K562 (cell line): Measurements from ENCODE around the gene GPC2. TPM values are rescaled to one million over a fixed set of nuclear protein-coding genes. Genes with fewer than 3 reads are reported as not detected.
A peak's percentile ranks its signal among the peaks of the same experiment; 100 is the strongest.

Source experiments
- ARHGAP35 ChIP-seq: fragments of 450-650 bp; IDR thresholded peaks from 2 replicates; pipeline ENCODE4 v1.6.1; 2018; ENCODE audit not compliant: partially characterized antibody
- CBFA2T3 ChIP-seq: fragments of 450-650 bp; IDR thresholded peaks from 2 replicates; pipeline ENCODE4 v1.6.1; 2017
- DEAF1 ChIP-seq: fragments of 450-650 bp; formaldehyde crosslinking; IDR thresholded peaks from 2 replicates; pipeline ENCODE4 v1.4.0; 2020; ENCODE audit warnings: mild to moderate bottlenecking, moderate library complexity
- GMEB1 ChIP-seq: fragments of 250-450 bp; sonication (Bioruptor Pico); IDR thresholded peaks from 2 replicates; pipeline ENCODE4 v1.4.0; 2020; ENCODE audit warnings: mild to moderate bottlenecking
- HOXB6 ChIP-seq: fragments of 250-450 bp; sonication (Bioruptor Pico); IDR thresholded peaks from 2 replicates; pipeline ENCODE4 v1.5.1; 2022; ENCODE audit warnings: mild to moderate bottlenecking, borderline replicate concordance
- IRF9 ChIP-seq: fragments of 450-650 bp; IDR thresholded peaks from 2 replicates; pipeline ENCODE4 v1.6.1; 2016; ENCODE audit warnings: missing biosample characterization, missing genetic modification characterization
- KHSRP ChIP-seq: fragments of 450-650 bp; IDR thresholded peaks from 2 replicates; pipeline ENCODE4 v1.6.1; 2017
- MEF2D ChIP-seq: conservative IDR thresholded peaks from 2 replicates; pipeline ENCODE4 v1.6.1; 2016; ENCODE audit warnings: low read depth, missing genetic modification characterization, missing compliant biosample characterization
- MTF1 ChIP-seq: fragments of 250-450 bp; sonication (Bioruptor Pico); IDR thresholded peaks from 2 replicates; pipeline ENCODE4 v1.9.0; 2021; ENCODE audit warnings: moderate library complexity, mild to moderate bottlenecking, inconsistent platforms, borderline replicate concordance
- PYGO2 ChIP-seq: fragments of 450-650 bp; IDR thresholded peaks from 2 replicates; pipeline ENCODE4 v1.6.1; 2016; ENCODE audit warnings: mild to moderate bottlenecking, missing genetic modification characterization, moderate library complexity, missing compliant biosample characterization
- REST ChIP-seq, 2 experiments: fragments of 450-650 bp; formaldehyde crosslinking in 1 of 2; IDR thresholded peaks; 2 replicates each; pipeline versions ENCODE4 v1.4.0 to v1.6.1; 2014 to 2020; ENCODE audit warnings: mild to moderate bottlenecking in 2 of 2, borderline replicate concordance in 1 of 2, low read depth in 1 of 2
- STAT5B ChIP-seq: fragments of 250-450 bp; sonication (Bioruptor Pico); IDR thresholded peaks from 2 replicates; pipeline ENCODE4 v1.8.0; 2021; ENCODE audit warnings: mild to moderate bottlenecking, inconsistent platforms
- ZBTB1 ChIP-seq: sonication (generic); formaldehyde crosslinking; IDR thresholded peaks from 2 replicates; pipeline ENCODE4 v1.8.1; 2023; ENCODE audit warnings: missing genetic modification reagents, low read depth, mild to moderate bottlenecking, borderline replicate concordance
- ZNF586 ChIP-seq: fragments of 450-650 bp; formaldehyde crosslinking; conservative IDR thresholded peaks from 2 replicates; pipeline ENCODE4 v1.4.0; 2020; ENCODE audit warnings: mild to moderate bottlenecking, moderate library complexity
- ZZZ3 ChIP-seq: fragments of 450-650 bp; IDR thresholded peaks from 2 replicates; pipeline ENCODE4 v1.6.1; 2016; ENCODE audit warnings: antibody characterized with exemption, mild to moderate bottlenecking, moderate library complexity
- polyA plus RNA-seq, 8 experiments: library from polyadenylated mRNA; depleted of rRNA in 4 of 8; stranded (reverse) in 5 of 8; unstranded in 3 of 8; fragments of >200 nt; fragmentation: Nextera tagmentation in 2 of 8; fragmentation: Illumina TruSeq in 1 of 8; extraction: Ambion mirVana in 2 of 8; extraction: Trizol in 1 of 8; gene quantifications; 2 replicates each; pipeline versions ENCODE4 v1.2.1 to v1.2.3, GENCODE V29; 2011 to 2014; ENCODE audit warnings: inconsistent platforms in 1 of 8, missing spikeins in 1 of 8
- total RNA-seq, 7 experiments: library from RNA; depleted of rRNA in 6 of 7; stranded (reverse); fragments of >200 nt in 6 of 7; fragmentation: Illumina TruSeq in 2 of 7; extraction: Trizol in 2 of 7; gene quantifications; 2 replicates each; pipeline versions ENCODE4 v1.2.1 to v1.2.3, GENCODE V29; 2011 to 2021; ENCODE audit warnings: low replicate concordance in 1 of 7

Gene GPC2
- total and polyA plus RNA-seq, 9 of the 15 experiments (the other 6 are each of a cell fraction or from before 2014, with no cell fraction given): 0.06 to 7.7 (median 1.4) TPM; not detected in 1

GRCh38 chr7:100148559-100149328, 28.4 kb downstream of the GPC2 start, which contains the start of gene LAMTOR4 (continued):
- no peak for TF ChIP-seq ZNF586
- TF ChIP-seq MEF2D (tag): no peak
- no peak for TF ChIP-seq IRF9 (tag)
- no peak for TF ChIP-seq DEAF1 (CRISPR knock-in tag)
- TF ChIP-seq CBFA2T3: no peak
- TF ChIP-seq STAT5B (CRISPR knock-in tag): no peak
- no peak for TF ChIP-seq ZBTB1 (CRISPR knock-in tag)
- no peak for TF ChIP-seq ZZZ3
- no peak for TF ChIP-seq GMEB1
- TF ChIP-seq MTF1: no peak
- no peak for TF ChIP-seq KHSRP
- no peak for TF ChIP-seq HOXB6 (CRISPR knock-in tag)
- peak; percentile 82 for TF ChIP-seq REST (IDR thresholded peaks at IDR 0.05; ENCODE audit: borderline replicate concordance)
- no peak for TF ChIP-seq REST (CRISPR knock-in tag; IDR thresholded peaks at IDR 0.05; ENCODE audit: low read depth)
- TF ChIP-seq ARHGAP35: no peak
- TF ChIP-seq PYGO2 (tag): no peak
